GM19397 (cell line): ENCODE data around the gene HTR7.

Experiments
- ATAC-seq: cut with Tn5 transposase; IDR thresholded peaks from one replicate; pipeline ENCODE4 v1.9.1; 2021; ENCODE audit warnings: mild to moderate bottlenecking, moderate library complexity; ENCODE audit not compliant: unreplicated experiment

The HTR7 gene

DNA sequence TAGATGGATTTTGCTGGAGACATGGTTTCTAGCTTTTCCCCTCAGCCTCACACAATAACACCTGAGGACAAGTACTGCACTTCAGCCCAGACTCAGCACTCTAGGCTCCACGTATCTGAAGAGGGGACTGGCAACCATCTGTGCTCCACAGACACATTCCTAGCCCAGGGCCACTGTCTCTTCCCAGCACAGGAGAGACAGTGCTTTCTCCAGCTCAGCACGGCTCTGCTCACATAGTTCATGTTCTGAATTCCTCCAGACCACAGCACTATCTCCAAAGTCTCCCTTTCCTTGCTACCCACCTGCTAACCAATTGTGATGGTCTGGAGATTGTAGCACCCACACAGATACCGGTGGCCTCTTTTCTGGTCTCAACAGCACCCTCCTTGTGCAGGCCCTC, 114.5 kb downstream of the HTR7 start:
- no peak for ATAC-seq

DNA sequence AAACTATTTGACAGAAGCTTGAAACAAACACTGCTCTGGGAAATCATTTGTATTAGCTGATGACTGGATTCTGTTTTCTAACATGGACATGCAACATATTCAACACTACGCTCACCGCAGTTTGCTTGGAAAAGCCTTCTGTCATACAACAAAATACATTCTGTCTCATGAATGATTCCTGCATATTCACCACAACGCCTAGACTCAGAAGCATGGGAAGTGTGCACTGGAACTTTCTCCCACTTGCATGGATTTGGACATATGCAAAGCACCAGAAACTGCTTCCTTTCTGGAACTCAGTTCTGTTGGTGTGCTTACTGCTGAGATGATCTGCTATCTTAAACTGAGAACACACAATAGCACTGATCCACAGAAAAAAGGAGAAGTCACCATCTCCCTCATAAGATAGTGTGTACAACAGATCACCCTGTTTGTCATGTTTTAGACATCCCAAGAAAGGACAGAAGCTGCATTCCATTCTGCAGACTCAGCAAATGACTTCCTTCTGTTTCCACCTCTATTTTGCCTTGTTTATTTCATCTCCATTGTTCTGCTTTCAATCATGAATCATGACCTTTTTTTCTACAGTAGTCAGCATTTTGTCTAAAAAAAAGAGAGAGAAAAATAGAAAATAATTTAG, 115.8 kb downstream of the HTR7 start:
- ATAC-seq, result no peak

DNA sequence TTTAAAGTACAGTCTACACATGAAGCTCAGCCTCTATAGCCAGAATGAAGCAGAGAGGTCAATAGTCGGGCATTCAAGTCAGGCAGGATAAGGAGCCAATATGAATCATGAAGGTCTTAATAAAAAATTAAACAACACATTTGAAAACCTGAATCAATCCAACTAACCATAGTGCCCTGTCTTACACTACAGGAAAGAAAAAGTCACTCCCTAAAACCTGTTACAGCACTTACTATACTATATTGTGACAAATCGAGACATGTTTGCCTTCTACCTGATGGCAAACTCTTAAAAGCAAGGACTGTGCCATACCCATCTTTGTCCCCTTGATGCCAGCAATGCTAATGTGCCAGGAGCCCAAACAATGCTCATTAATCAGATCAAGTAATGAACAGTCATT, 117.6 kb downstream of the HTR7 start:
- ATAC-seq, result no peak

DNA sequence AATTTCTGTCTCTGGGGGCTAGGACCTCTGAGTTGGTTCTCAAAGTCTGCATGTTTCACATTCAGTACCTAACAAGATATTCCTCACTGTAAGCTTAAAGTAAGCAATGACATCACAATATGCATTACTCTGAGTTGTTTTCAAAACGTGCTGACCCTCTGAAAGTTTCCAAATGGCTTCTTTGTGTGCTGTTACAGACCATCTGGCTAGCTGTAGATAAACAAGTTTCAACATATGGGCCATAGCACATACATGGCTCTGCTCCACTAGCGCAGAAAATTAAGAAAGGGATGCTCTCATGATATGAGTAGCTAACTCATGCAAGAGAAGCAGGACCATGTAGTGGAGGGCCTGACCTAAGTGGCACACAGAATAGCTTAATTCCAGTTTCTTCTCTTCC, 119.0 kb downstream of the HTR7 start:
- ATAC-seq, result no peak

DNA sequence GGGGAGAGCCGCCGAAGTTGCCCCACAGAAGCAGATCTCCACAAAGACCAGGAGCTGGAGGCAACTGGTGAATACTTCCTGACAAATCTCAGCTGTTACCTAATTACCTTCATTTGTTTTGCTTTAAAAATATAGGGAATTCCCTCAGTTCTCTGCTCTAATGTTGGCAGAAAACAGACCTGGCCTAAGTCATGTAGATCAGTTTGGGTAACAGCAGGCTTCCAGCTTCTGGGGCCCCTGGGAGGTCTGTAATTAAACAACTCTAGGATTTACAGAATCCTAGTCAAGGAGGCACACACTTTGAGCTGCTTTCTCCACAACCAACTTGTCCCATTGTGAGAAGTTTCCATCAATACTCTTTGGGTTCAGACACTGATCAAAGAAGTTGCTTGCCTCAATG, 123.4 kb downstream of the HTR7 start:
- ATAC-seq, result no peak

DNA sequence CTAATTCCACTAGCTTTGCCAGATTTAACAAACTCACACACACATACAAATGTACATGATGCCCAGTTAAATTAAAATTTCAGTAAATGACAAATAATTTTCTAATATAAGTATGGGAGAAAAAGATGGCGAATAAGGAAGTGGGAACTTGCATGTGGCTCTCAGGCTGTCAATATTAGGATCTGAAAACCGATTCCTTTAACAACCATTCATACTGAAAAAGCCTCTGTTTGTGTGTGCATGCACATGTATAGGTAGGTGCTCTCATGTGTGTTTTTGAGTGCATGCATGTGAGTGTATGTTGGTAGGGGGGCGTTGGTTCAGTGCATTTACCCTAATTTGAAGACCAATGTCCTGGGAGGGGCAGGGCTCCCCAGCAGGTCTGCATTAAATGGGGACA, 125.3 kb downstream of the HTR7 start:
- no peak for ATAC-seq

DNA sequence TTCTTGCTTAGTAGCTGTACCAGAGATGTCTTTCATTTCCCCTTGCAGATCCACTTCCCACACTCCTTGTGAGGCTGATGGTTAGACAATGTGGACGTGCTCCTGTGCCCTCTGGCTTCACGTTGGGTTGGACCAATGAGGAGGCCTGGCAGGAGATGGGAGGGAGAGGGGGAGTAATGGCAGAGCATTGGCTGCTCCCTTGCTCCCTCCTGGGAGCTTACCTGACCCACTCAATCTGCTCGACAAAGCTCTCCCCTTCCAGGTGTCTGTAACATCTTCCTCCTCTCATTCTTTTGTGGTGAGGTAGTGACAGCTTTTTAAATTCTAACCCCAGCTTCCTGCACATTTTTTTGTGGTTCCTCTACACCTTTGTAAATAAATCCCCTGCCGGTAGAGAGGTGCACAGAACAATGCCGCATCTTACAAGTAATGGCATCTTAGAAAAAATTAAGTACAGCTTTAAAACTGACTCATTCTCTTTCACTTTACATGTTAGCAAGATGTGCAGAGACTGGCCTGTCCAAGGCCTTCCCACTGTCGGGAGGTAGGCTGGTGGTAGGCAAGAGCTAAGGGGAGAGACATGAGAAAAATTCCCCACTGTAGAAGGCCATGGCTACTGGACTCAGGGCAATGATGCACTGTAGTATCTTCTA, 134.3 kb downstream of the HTR7 start:
- ATAC-seq, result no peak

DNA sequence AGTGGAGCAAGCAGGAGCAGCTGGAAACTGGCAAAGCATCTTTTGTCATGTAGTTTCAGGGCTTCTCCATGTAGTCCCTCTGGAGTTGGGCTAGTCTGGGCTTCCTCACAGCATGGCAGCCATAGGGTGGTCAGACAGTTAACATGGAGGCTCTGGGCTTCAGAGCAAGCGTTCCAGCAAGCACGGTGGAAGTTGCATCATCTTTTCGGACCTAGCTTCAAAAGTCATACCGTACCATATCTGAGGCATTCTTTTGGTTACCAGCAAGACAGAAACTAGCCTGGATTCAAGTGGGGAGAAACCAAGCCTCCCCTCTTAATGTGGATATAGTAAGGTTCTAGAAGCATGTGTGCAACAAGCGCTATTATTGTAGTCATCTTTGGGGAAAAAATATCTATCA, 135.0 kb downstream of the HTR7 start:
- ATAC-seq, result no peak

DNA sequence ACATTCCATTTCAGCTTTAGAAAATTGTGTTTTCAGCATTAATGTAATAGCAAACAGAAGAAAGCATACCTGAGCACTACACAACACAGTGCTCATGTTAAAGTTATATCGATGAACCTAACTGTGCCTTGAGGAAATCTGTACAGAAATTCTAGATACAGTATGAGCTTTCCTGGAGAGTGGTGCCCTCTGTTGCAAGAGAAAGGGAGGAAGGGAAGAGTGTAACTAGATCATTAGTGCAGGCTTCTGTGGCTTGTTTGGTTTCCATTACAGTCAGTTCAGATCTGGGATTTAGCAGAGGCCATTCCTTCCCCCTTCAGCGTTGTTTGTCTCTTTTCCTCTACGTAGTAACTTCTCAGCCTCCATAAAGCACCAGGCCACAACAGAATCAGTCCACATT, 139.7 kb downstream of the HTR7 start:
- no peak for ATAC-seq

DNA sequence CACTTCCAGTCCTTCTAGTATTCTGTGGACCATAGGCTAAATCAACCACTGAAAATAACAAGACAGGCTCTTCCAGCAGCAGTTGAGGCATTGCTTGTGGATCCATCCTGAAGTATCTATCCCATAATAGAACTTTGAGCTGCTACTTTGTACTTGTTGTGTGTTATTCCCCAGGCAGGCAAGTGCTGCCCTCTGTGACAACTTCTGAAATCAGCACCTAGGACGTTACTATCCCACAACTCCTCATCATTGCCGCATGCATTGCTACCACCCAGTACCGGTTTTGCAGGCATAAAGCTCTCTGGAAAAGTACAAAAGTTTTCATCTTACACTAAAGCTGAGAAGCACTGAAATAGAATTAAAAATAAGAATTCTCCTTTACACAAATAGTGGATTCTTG, 145.3 kb downstream of the HTR7 start:
- ATAC-seq, result no peak

DNA sequence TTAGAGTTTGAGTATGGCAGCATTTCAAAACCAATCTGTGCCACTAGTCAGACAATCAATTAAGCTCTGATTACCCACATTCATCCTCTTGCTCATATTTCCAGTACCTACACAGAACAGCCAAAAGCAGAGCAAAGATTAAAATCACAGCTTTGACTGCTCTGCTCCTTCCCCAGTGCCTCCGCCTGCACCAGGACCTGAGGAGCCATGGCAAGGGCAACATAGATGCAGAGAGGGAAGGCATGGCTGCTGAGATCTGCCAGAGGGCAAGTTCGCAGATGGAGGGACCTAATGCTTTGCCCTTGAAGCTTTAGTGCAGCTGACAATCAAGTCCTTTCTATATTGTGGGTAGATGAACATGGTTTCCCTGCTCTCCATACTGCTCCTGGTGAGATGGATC, 148.1 kb downstream of the HTR7 start:
- no peak for ATAC-seq

DNA sequence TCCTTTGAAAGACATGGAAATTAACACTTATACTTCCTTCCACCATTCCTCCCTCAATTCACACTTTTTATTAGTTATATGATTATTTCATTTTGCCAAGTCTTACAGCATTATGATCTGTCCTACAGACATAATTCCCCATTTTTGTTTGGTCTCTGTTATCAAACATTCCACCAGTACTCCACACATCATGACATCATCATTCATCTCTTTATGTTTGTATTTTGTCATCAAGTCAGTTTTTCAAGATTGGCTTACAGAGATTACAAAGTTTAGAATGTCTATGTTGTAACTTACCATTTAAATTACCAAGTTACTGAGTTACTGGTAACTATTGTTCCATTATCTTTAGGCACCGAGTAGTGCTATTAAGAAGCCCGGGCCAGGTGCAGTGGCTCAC, 150.2 kb downstream of the HTR7 start:
- ATAC-seq, result no peak

DNA sequence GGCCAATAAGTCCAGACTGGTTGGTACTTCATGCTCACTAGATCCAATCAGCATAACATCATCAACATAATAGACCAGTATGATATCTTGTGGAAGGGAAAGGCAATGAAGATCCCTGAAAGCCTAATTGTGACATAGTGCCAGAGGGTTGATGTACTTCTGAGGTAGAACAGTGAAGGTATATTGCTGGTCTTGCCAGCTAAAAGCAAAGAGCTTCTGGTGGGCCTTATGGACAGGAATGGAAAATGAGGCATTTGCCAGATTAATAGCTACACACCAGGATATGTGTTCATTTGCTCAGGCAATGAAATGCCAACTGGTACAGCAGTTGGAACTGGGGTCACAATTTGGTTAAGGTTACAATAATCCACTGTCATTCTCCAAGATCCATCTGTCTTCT, 156.4 kb downstream of the HTR7 start:
- no peak for ATAC-seq

DNA sequence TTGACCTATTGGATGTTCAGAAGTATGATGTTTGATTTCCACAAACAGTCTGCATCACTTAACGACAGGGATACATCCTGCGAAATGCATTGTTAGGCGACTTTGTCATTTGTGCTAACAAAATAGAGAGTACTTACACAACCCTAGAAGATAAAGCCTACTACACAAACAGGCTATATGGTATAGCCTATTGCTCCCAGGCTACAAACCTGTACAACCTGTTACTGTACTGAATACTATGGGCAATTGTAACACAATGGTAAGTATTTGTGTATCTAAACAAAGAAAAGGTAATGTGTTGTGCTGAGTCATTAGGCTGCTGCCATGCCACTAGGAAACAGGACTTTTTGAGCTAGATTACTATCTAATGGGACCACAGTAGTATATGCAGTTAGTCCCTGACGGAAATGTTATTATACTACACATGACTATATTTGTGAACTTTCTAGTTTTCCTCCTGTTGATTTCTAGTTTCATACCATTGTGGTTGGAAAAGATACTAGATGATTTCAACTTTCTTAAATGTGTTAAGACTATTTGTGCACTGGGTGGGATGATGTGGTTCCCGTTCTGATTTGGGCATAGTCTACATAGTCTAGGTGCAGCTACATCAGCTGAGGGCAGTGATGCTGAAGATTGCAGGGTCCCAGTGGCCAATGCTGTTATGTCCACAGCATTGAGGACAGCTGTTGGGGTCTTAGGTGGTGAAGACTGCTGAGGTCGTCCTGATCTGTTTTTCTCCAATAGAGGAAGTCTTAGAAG, 161.7 kb downstream of the HTR7 start:
- ATAC-seq, result no peak
